Middle frontal gyrus (tissue), 1 donor: Measurements from ENCODE around the gene PTMS.

Experiments
- DNase-seq: peaks from one replicate; pipeline ENCODE4 v3.0.0-alpha.2; 2015; ENCODE audit warnings: low spot score; ENCODE audit errors: extremely low spot score

Gene PTMS

DNA sequence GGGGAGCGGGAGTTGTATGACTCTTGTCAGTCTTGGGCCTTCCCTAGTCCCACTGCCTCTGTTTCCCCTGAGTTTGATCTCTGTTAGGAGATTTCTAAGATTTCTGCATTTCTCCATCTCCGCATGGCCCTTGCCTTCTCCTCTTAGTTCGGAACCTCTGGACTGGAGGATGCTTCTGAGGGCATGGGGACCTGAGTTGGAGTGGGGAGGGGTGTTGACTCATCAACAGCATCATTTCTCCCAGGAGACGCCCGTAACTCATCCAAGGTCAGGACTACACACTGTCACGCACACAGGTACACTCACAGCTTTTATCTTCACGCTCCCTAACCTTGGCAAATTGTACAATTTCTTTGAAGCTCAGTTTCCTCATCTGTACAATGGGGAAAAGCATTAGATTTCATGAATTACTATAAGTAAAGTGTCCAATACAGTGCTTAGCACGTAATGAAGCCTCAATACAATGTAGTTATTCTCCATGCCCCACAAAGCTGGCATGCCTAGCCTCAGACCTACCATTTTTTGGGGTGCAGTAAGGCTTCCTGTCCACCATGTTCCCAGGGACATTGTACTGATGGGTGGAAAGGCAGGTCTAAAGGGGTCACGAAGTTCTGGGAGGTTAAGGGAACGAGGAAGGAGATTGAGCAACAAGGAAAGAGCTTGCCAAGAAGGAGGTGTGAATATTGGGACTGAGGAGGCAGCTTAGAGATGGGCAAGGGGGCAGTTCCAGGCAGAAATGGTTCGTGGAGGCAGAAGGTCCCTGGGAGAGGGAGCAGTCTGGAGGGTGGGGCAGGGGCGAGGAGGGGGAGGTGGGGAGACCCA lies 5.6 kb downstream of the PTMS start:
- no peak for DNase-seq

DNA sequence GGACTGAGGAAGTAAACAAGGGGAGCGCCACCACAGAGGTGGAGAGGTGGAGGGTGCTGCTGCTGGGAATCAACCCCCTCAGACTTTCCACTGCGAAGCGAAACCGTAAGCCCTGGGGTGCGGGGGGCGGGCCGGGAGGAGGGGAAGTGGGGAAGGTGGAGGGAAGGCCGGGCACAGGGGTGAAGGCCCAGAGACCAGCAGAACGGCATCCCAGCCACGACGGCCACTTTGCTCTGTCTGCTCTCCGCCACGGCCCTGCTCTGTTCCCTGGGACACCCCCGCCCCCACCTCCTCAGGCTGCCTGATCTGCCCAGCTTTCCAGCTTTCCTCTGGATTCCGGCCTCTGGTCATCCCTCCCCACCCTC lies 6.2 kb downstream of the PTMS start, which contains the start of gene LAG3:
Gene LAG3, plus strand, starts transcription at position 190 of the 365 bp plus-strand sequence. CDS start 333 bp downstream, outside the sequence.
- DNase-seq: no peak

DNA sequence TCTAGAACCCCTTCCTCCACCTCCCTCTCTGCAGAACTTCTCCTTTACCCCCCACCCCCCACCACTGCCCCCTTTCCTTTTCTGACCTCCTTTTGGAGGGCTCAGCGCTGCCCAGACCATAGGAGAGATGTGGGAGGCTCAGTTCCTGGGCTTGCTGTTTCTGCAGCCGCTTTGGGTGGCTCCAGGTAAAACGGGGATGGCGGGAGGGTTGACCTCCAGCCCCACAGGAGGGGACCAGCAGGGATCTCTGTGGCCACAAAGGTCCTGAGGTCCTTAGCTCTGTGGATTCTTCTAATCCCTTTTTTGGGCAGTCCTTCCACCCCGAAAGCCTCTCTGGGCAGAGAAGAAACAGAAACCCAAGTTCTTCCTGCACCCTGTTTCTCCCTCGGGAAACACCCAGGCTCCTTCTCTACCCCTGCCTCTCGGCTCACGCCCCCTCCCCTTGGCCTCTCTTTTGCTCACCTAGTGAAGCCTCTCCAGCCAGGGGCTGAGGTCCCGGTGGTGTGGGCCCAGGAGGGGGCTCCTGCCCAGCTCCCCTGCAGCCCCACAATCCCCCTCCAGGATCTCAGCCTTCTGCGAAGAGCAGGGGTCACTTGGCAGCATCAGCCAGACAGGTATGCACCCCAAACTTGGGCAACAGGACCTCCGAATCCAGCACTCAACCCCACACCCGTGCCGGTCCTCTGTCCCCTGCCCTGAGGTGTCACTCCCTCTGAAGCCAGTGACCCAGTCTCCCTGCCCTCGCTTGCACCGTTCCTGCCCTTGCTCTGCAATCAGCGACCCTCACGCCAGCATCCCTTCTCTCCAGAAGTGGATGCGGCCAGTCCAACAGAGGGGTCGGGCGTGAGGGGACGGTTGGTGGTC lies 6.8 kb downstream of the PTMS start:
- no peak for DNase-seq

DNA sequence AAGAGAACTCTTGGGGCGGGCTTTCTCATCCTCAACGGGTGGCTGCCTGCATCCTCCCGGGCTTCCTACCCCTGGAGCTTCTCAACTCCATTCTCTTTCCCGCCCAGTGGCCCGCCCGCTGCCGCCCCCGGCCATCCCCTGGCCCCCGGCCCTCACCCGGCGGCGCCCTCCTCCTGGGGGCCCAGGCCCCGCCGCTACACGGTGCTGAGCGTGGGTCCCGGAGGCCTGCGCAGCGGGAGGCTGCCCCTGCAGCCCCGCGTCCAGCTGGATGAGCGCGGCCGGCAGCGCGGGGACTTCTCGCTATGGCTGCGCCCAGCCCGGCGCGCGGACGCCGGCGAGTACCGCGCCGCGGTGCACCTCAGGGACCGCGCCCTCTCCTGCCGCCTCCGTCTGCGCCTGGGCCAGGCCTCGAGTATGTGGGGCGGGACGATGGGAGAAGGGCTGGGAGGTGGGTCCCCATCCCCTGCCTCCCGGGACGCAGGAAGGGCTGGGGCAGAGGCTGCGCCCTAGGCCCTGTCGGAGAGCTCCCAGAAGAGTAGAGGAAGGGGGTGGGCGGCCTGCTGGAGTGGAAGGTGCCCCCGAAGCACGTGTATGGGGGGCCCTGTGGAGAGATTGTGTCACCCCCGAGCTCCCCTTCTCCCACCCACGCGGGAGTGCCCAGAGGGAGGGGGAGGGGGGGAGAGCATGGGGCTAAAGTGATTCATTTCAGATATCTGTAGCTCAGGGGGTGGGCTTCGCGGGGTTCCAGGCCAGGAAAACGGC lies 7.6 kb downstream of the PTMS start:
- DNase-seq: no peak

DNA sequence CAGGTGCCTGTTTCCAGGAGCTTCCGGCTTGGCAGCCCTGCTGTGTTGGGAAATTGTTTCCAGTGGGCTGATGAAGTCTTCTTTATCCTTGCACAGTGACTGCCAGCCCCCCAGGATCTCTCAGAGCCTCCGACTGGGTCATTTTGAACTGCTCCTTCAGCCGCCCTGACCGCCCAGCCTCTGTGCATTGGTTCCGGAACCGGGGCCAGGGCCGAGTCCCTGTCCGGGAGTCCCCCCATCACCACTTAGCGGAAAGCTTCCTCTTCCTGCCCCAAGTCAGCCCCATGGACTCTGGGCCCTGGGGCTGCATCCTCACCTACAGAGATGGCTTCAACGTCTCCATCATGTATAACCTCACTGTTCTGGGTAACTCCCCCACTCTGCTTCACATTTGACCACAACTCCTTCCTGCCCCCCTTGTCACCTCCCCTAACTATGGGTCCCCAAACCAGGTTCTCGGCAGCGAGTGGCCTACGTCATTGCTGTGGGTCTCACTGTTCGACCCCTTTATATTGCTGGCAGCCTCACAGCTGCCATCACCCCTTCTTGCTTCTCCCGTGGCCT lies 8.4 kb downstream of the PTMS start:
- no peak for DNase-seq

DNA sequence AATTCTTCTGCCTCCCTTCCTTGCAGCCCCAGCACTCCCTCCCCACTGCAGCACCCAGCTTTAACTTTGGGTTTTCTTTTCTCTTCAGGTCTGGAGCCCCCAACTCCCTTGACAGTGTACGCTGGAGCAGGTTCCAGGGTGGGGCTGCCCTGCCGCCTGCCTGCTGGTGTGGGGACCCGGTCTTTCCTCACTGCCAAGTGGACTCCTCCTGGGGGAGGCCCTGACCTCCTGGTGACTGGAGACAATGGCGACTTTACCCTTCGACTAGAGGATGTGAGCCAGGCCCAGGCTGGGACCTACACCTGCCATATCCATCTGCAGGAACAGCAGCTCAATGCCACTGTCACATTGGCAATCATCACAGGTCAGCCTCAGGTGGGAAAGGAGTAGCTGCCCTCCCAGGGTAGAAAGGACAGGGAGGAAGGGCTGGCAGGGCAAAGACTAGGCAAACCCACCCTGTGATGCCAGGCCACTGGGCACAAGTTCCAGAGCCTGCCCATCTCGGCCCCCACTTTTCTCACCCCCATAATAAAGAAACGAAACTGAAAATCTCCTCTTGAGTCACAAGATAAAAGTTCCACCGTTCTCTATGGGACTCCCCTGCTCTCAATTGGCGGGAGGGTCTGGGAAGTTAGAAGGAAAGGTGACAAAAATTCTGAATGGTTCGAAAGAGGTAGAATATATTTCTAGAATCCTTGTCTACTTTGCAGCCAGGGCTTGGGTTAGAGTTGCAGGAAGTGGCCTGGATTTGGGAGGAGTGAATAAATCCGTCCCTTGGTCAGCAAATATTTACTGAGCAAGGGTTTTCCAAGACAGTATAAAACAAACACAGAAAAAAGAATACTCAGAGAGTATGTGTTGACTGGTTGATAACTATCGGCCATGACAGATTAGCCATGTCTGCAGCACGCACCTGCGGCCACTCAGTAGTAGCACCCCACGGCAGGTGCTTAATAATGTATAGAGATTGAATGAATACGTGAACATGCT lies 9.3 kb downstream of the PTMS start:
- no peak for DNase-seq

DNA sequence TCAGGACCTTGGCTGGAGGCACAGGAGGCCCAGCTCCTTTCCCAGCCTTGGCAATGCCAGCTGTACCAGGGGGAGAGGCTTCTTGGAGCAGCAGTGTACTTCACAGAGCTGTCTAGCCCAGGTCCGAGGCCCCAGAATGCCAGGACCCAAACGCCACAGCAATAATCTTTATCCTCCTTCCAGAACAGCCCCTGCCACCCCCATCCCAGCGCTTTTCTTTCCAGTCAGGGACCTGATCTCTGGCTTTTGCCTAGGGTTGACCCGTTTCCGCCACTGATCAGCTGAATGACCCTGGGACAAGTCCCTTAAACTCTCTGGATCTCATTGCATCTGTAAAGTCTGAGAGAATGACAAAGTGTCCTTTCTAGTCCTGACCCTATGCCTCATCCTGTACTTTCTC lies 11.2 kb downstream of the PTMS start:
- DNase-seq: no peak

DNA sequence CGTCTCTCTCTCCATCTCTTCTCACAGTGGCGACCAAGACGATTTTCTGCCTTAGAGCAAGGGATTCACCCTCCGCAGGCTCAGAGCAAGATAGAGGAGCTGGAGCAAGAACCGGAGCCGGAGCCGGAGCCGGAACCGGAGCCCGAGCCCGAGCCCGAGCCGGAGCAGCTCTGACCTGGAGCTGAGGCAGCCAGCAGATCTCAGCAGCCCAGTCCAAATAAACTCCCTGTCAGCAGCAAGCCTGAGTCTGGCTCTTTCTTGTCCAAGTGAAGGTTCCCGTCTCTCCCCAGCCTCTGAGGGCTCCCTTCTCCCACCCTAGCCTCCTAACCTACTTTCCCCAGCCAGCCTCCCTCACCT lies 12.0 kb downstream of the PTMS start:
- DNase-seq: no peak

DNA sequence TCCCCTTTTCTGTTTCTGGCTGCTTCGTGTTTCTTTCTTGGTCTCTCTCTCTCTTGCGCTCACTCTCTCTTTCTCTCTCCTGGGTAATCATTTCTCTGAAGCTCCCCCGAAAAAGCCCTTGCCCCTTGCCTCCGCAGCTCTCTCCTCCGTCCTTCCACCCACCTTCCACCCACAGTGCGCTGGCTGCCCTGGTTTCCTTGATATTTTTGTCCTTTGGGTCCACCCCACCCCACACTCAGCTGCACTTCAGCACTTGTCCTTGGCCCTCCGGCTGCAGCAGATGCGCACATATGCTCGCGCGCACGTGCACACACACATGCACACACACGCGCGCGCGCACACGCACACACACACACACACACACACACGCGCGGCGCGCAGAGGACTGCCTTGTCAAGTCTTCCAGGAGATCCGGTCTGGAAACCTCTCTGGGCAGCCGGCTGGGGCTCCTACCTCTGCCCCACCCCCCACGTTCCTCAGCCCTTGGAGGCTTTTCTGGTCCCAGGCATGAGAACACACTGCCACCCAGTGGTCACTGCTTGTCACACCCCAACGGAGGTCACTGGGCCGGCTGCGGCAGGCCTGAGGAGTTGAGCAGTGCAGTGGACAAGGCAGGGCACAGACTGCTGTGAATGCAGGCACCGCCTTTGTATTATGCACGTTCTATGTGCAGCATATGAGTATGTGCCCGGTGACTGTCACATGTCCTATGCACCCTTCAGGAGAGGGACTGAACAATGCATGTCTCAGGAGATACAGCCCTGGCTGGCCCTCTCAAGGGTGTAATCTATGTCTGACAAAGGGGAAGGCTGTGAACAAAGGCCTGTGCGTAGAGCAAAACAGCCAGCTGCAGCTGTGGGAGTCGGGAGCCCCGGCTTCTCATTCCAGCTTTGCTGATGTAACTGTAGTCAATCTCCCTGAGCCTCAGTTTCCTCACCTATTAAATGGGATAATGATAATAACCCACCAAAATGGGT lies 12.7 kb downstream of the PTMS start:
- DNase-seq: peak; percentile 75

DNA sequence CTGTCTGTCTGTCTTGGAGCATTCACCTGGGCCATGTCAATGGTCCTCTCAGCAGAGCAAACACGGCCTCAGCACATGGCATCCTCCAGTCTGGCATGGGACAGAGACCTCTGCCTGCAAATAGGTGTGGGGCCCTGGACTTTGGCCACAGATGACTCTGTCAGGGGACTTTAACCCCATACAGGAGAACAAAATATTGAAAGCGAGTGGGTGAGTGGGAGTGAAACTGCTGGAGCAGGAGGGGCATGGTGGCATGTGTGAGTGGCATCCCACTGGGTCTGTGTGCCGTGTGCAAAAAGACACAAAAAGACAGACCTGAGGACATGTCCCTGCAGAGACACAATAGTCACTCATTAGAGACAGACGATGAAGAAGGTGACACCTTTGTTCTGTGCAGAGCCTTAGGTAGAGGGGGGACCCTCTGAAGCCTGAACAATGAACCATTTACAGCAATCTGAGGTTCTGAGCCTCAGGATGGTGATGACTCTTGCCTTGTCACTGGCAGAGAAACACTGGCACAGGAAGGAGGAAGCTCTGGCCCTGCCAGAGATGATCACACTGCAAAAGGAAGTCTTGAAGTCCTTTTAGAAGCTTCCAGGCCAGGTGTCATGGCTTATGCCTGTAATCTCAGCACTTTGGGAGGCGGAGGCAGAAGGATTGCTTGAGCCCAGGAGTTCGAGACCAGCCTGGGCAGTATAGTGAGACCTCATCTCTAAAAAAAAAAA lies 13.7 kb downstream of the PTMS start:
- DNase-seq: no peak

DNA sequence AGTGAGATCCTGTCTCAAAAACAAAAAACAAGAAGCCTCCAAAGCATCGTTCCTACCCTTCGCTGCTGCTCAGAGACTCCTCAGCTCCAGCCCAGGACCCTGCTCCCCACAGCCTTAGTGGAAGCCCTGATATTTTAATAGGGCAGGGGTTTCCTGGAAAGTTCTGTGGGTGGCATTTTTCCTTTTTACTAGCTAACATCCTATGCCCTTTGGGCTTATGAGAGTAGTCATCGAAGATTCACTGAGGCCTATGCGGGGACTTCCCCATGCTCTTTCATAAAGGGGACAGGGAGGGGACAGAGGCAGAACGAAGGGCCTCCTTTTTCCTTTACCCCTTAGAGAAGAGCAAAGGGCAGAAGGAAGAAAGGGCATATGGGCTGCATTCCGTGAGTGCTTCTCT lies 14.4 kb downstream of the PTMS start:
- no peak for DNase-seq

DNA sequence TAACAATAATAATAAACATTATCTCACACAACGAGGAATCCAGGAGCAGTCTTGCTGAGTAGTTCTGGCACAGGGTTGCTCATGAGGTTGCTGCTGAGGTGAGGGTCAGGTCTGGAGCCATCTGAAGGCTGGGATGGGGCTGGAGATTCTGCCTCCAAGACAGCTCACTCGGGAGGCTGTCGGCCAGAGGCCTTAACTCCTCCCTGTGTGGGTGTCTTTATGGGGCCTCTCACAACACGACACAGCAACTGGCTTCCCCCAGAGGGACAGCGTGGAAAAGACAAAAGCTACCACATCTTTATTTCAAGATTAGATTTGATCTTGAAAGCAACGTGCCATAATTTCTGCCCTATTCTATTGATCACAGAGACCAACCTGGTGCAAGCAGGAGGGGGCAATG lies 16.0 kb downstream of the PTMS start:
- no peak for DNase-seq

DNA sequence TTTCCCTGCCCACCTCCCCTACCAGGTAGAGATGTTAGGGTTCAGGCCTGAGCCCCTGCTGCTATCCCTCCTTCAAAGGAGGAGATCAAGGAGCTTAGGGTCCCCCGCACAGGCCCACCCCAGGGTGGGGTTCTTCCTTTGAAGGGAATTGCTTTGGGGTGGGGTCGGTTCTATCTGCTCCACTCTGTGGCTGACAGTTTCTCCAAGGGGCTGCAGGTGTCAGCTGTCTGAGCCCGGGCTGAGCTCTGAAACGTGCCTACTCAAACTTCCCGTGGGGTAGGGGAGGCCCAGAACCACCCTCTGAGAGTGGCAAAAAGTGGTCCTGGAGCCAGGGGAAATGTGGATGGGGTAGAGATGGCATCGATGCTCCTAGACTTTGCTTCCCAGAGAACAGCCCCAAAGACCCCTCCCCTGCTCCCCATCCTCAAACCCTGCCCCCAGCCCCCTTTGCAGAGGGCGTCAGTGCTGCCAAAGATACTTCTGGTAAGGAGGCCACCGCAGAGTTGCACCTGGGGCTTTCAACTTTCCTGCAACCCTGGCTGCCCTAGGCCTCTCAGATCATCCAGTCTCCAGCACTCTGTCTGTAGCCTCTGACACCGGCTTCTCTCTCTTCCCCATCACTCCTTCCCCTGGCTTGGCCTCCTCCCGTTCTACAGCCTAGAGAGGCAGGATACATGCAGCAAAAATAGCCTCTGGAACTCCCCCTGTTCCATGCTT lies 16.8 kb downstream of the PTMS start:
- no peak for DNase-seq

DNA sequence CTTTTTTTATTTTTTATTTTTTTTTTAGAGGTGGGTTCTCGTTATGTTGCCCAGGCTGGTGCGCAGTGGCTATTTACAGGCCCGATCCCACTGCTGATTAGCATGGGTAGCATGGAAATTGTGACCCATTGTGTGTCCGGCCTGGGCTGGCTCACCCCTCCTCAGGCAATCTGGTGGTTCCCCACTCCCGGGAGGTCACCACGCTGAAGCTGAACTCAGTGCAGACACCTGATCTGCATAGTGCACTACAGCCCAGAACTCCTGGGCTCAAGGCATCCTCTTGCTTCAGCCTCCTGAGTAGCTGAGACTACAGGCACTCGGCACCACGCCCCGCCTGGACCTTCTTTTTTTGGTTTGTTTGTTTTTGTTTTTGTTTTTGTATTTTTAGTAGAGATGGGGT lies 17.7 kb downstream of the PTMS start:
- no peak for DNase-seq

DNA sequence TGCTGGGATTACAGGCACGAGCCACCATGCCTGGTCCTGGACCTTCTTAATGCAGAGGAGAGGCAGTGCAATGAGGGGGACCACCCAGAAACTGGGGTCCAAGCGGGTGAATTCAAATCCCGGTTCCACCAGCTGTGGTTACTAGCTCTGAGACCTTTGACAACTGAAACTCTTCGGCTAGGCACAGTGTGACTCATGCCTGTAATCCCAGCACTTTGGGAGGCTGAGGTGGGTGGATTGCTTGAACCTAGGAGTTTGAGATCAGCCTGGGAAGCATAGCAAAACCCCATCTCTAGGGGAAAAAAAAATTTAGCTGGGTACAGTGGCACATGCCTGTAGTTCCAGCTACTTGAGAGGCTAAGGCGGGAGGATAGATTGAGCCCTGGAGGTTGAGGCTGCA lies 18.1 kb downstream of the PTMS start:
- DNase-seq: no peak

DNA sequence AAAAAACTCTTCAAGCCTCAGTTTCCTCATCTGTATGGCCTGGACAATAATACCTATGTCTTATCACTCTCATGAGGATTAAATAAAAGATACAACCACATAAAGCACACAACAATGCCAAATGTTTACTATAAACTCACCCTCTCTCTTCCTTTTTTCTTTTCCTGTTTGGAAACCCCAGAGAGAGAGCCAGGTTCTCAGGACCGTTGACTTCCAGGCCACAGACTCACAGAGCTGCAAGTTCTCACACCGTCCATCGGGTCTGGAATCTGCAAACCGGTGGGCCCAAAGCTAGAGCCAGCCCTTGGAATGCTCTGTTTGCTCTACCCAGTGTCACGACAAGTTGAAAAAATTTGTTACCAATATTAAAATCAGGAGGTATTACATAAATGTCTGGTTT lies 18.6 kb downstream of the PTMS start:
- no peak for DNase-seq

DNA sequence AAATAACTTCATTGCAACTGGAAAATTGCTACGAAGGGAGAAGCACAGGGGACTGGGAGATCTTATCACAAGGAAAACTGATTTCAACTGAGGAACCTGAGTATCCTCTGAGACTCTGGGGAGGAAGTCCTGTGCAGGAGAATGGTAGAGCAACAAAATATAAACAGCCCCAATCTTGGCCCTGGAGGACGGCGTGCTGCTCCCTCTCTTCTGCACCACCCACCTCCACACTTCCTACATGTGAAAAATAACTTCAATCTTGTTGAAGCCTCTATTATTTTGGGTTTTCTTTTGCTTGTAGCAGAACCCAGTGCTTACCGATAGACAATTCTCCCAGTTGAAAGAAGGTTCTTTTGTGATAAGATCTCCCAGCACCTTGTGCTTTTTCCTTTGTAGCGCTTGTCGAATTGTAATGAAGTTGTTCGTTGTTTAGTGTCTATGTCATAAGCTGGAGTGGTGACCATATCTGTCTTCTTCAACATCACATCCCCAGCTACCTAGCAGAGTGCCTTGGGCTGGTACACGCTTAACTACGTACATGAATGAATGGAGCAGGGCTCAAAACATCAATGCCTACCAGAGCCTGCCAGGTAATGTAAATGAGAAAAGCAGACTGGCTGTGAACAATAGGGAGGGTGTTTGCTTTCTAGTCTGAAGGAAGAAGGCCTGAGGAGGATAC lies 20.4 kb downstream of the PTMS start:
- no peak for DNase-seq
